ENCODE results near the gene RENBP.
"Not testable (repeated sequence)": the region's sequence is repeated elsewhere in the genome, so short reads cannot be mapped to it uniquely, and the experiment has no call there.

RENBP gene

GRCh38 chrX:153944140-153944799 lies at the start of gene RENBP:
Gene RENBP, minus strand, starts transcription at chrX:153944643. Its CDS starts 33 bp downstream, at chrX:153944610.
- H3K27ac Mint-ChIP-seq, result peak within 1 kb of the TSS; percentile 90

GRCh38 chrX:153993978-153994377 lies 49.5 kb upstream of the RENBP start:
- Mint-ChIP-seq H3K4me1 (ENCODE audit: low read depth) (peaks cover 12% of the 10 kb centered on the region), H3K27ac (no peak overlapping the region), H3K4me3 (no peak overlapping the region), H3K9me3 (no peaks in the 10 kb centered on the region), H3K36me3 (ENCODE audit: low read depth) (no peaks in the 10 kb centered on the region), H3K27me3 (peaks cover 1% of the 10 kb centered on the region)
- intact Hi-C loops (cut with micrococcal nuclease), result no loop called here

More at GRCh38 chrX:153944140-153944799, at the start of gene RENBP:
- Mint-ChIP-seq H3K27me3 (no peaks in the 10 kb centered on the region), H3K4me1 (ENCODE audit: low read depth) (peaks cover 66% of the 10 kb centered on the region), H3K36me3 (ENCODE audit: low read depth) (peaks cover 67% of the 10 kb centered on the region), H3K9me3 (no peaks in the 10 kb centered on the region), H3K4me3 (peak within 1 kb of the TSS; percentile 98)
- intact Hi-C loops (cut with micrococcal nuclease), result no loop called here

- H3K9me3 Mint-ChIP-seq, result no peaks in the 10 kb centered on the region
- H3K36me3 Mint-ChIP-seq (ENCODE audit: low read depth), result no peaks in the 10 kb centered on the region
- H3K27me3 Mint-ChIP-seq, result no peaks in the 10 kb centered on the region
- intact Hi-C loops (cut with micrococcal nuclease), result no loop called here
- no peak overlapping the region for H3K4me3 Mint-ChIP-seq
- no peak overlapping the region for H3K27ac Mint-ChIP-seq
- peaks cover 12% of the 10 kb centered on the region for H3K4me1 Mint-ChIP-seq (ENCODE audit: low read depth)
These were observed 48.6 kb upstream of the RENBP start for GRCh38 chrX:153993079-153993478.

GRCh38 chrX:153992180-153992579 lies 47.7 kb upstream of the RENBP start:
- H3K27ac Mint-ChIP-seq, result no peak overlapping the region
- H3K9me3 Mint-ChIP-seq, result no peaks in the 10 kb centered on the region
- H3K36me3 Mint-ChIP-seq (ENCODE audit: low read depth), result no peaks in the 10 kb centered on the region
- H3K4me1 Mint-ChIP-seq (ENCODE audit: low read depth), result peaks cover 12% of the 10 kb centered on the region
- H3K27me3 Mint-ChIP-seq, result no peaks in the 10 kb centered on the region
- intact Hi-C loops (cut with micrococcal nuclease), result no loop called here
- H3K4me3 Mint-ChIP-seq, result no peak overlapping the region

GRCh38 chrX:153991013-153991580 lies 46.7 kb upstream of the RENBP start:
- no peaks in the 10 kb centered on the region for H3K36me3 Mint-ChIP-seq (ENCODE audit: low read depth)
- no peaks in the 10 kb centered on the region for H3K9me3 Mint-ChIP-seq
- intact Hi-C loops (cut with micrococcal nuclease), result no loop called here
- H3K4me1 Mint-ChIP-seq (ENCODE audit: low read depth), result peaks cover 12% of the 10 kb centered on the region
- no peak overlapping the region for H3K4me3 Mint-ChIP-seq
- no peak overlapping the region for H3K27ac Mint-ChIP-seq
- no peaks in the 10 kb centered on the region for H3K27me3 Mint-ChIP-seq

- H3K4me3 Mint-ChIP-seq, result no peak overlapping the region
- H3K9me3 Mint-ChIP-seq, result no peaks in the 10 kb centered on the region
- peaks cover 20% of the 10 kb centered on the region for H3K4me1 Mint-ChIP-seq (ENCODE audit: low read depth)
- no peak overlapping the region for H3K27ac Mint-ChIP-seq
- no peaks in the 10 kb centered on the region for H3K36me3 Mint-ChIP-seq (ENCODE audit: low read depth)
- intact Hi-C loops (cut with micrococcal nuclease), result no loop called here
- H3K27me3 Mint-ChIP-seq, result no peaks in the 10 kb centered on the region
These were observed 45.7 kb upstream of the RENBP start for GRCh38 chrX:153989973-153990655.

GRCh38 chrX:153988493-153988892 lies 44.0 kb upstream of the RENBP start:
- no peak overlapping the region for H3K4me3 Mint-ChIP-seq
- intact Hi-C loops (cut with micrococcal nuclease), result no loop called here
- H3K36me3 Mint-ChIP-seq (ENCODE audit: low read depth), result no peaks in the 10 kb centered on the region
- H3K27ac Mint-ChIP-seq, result no peak overlapping the region
- H3K4me1 Mint-ChIP-seq (ENCODE audit: low read depth), result peaks cover 31% of the 10 kb centered on the region
- H3K9me3 Mint-ChIP-seq, result no peaks in the 10 kb centered on the region
- H3K27me3 Mint-ChIP-seq, result no peaks in the 10 kb centered on the region

- H3K4me1 Mint-ChIP-seq (ENCODE audit: low read depth), result peaks cover 41% of the 10 kb centered on the region
- H3K9me3 Mint-ChIP-seq, result no peaks in the 10 kb centered on the region
- peak overlapping the region; percentile 82 for H3K27ac Mint-ChIP-seq
- no peaks in the 10 kb centered on the region for H3K27me3 Mint-ChIP-seq
- peaks cover 9% of the 10 kb centered on the region for H3K36me3 Mint-ChIP-seq (ENCODE audit: low read depth)
- intact Hi-C loops (cut with micrococcal nuclease), result no loop called here
- H3K4me3 Mint-ChIP-seq, result no peak overlapping the region
These were observed 40.1 kb upstream of the RENBP start for GRCh38 chrX:153984351-153985178.

GRCh38 chrX:153983321-153983801 lies 38.9 kb upstream of the RENBP start:
- no peak overlapping the region for H3K4me3 Mint-ChIP-seq
- no peaks in the 10 kb centered on the region for H3K27me3 Mint-ChIP-seq
- H3K4me1 Mint-ChIP-seq (ENCODE audit: low read depth), result peaks cover 41% of the 10 kb centered on the region
- peak overlapping the region; percentile 87 for H3K27ac Mint-ChIP-seq
- no peaks in the 10 kb centered on the region for H3K9me3 Mint-ChIP-seq
- peaks cover 9% of the 10 kb centered on the region for H3K36me3 Mint-ChIP-seq (ENCODE audit: low read depth)
- intact Hi-C loops (cut with micrococcal nuclease), result no loop called here

GRCh38 chrX:153981771-153982533 lies 37.5 kb upstream of the RENBP start:
- no peaks in the 10 kb centered on the region for H3K27me3 Mint-ChIP-seq
- H3K9me3 Mint-ChIP-seq, result no peaks in the 10 kb centered on the region
- intact Hi-C loops (cut with micrococcal nuclease), result no loop called here
- peaks cover 9% of the 10 kb centered on the region for H3K36me3 Mint-ChIP-seq (ENCODE audit: low read depth)
- H3K27ac Mint-ChIP-seq, result peak overlapping the region; percentile 87
- H3K4me3 Mint-ChIP-seq, result peak overlapping the region; percentile 37
- H3K4me1 Mint-ChIP-seq (ENCODE audit: low read depth), result peaks cover 41% of the 10 kb centered on the region

- H3K9me3 Mint-ChIP-seq, result no peaks in the 10 kb centered on the region
- H3K4me1 Mint-ChIP-seq (ENCODE audit: low read depth), result peaks cover 41% of the 10 kb centered on the region
- H3K4me3 Mint-ChIP-seq, result peak overlapping the region; percentile 37
- peaks cover 9% of the 10 kb centered on the region for H3K36me3 Mint-ChIP-seq (ENCODE audit: low read depth)
- H3K27me3 Mint-ChIP-seq, result no peaks in the 10 kb centered on the region
- peak overlapping the region; percentile 87 for H3K27ac Mint-ChIP-seq
- intact Hi-C loops (cut with micrococcal nuclease), result no loop called here
These were observed 36.8 kb upstream of the RENBP start for GRCh38 chrX:153981231-153981630.

GRCh38 chrX:153980394-153980793 lies 36.0 kb upstream of the RENBP start:
- H3K4me1 Mint-ChIP-seq (ENCODE audit: low read depth), result peaks cover 35% of the 10 kb centered on the region
- intact Hi-C loops (cut with micrococcal nuclease); H3K4me3 Mint-ChIP-seq; H3K36me3 Mint-ChIP-seq (ENCODE audit: low read depth); H3K27me3 Mint-ChIP-seq; H3K9me3 Mint-ChIP-seq: not testable (repeated sequence)
- H3K27ac Mint-ChIP-seq, result peak overlapping the region; percentile 59

GRCh38 chrX:153974726-153975286 lies 30.4 kb upstream of the RENBP start:
- intact Hi-C loops (cut with micrococcal nuclease), result loop anchor here (5.0 kb wide), 1 partner anchor 37 kb away; no protein-coding TSS in a partner anchor
- Mint-ChIP-seq H3K27me3 (no peaks in the 10 kb centered on the region), H3K4me3 (peak overlapping the region; percentile 76), H3K27ac (peak overlapping the region; percentile 88), H3K36me3 (ENCODE audit: low read depth) (peaks cover 14% of the 10 kb centered on the region), H3K9me3 (no peaks in the 10 kb centered on the region), H3K4me1 (ENCODE audit: low read depth) (peaks cover 20% of the 10 kb centered on the region)
